ENCODE data around the gene EPB41L4A.

EPB41L4A gene

GRCh38 chr5:112306956-112307355 is 112.1 kb downstream of the EPB41L4A start:
- no peak for DNase-seq

GRCh38 chr5:112304743-112305142 is 114.3 kb downstream of the EPB41L4A start:
- DNase-seq = no peak

GRCh38 chr5:112303685-112304084 is 115.4 kb downstream of the EPB41L4A start:
- no peak for DNase-seq

GRCh38 chr5:112294126-112294525 is 125.0 kb downstream of the EPB41L4A start:
- no peak for DNase-seq

- DNase-seq = no peak
Observed at GRCh38 chr5:112293587-112293986, 125.5 kb downstream of the EPB41L4A start.

GRCh38 chr5:112290691-112291090 is 128.4 kb downstream of the EPB41L4A start:
- DNase-seq = no peak

- no peak for DNase-seq
Observed at GRCh38 chr5:112289465-112289864, 129.6 kb downstream of the EPB41L4A start.

GRCh38 chr5:112283943-112284929 is 134.8 kb downstream of the EPB41L4A start:
- no peak for DNase-seq

GRCh38 chr5:112283034-112283582 is 136.0 kb downstream of the EPB41L4A start:
- no peak for DNase-seq

GRCh38 chr5:112279082-112279481 is 140.0 kb downstream of the EPB41L4A start:
- no peak for DNase-seq

GRCh38 chr5:112276991-112277390 is 142.1 kb downstream of the EPB41L4A start:
- DNase-seq = no peak

GRCh38 chr5:112275671-112276070 is 143.4 kb downstream of the EPB41L4A start:
- no peak for DNase-seq

GRCh38 chr5:112270299-112271293 is 148.5 kb downstream of the EPB41L4A start:
- no peak for DNase-seq

- no peak for DNase-seq
Observed at GRCh38 chr5:112267231-112267630, 151.8 kb downstream of the EPB41L4A start.

GRCh38 chr5:112264666-112265065 is 154.4 kb downstream of the EPB41L4A start:
- DNase-seq = no peak

GRCh38 chr5:112264151-112264550 is 154.9 kb downstream of the EPB41L4A start:
- DNase-seq = no peak

GRCh38 chr5:112263469-112263868 is 155.6 kb downstream of the EPB41L4A start:
- DNase-seq = no peak

GRCh38 chr5:112258571-112258970 is 160.5 kb downstream of the EPB41L4A start:
- DNase-seq = no peak

GRCh38 chr5:112257976-112258375 is 161.1 kb downstream of the EPB41L4A start:
- no peak for DNase-seq

- DNase-seq = no peak
Observed at GRCh38 chr5:112257005-112257404, 162.1 kb downstream of the EPB41L4A start.

GRCh38 chr5:112254303-112254702 is 164.8 kb downstream of the EPB41L4A start:
- no peak for DNase-seq

GRCh38 chr5:112253478-112254250 is 165.4 kb downstream of the EPB41L4A start:
- no peak for DNase-seq
